Stimulated activated CD4-positive, alpha-beta T cell treated with anti-CD3 and anti-CD28 coated beads, Interleukin-4, amount 100 ng/mL, for 48 hours (primary cell): ENCODE data around the gene MED12L.

Experiments used
- DNase-seq, 2 donors: peaks; one replicate each; pipeline ENCODE4 v3.0.0-alpha.2; 2020; ENCODE audit warnings: low read depth in 2 of 2

Gene MED12L

GRCh38 chr3:151460228-151460627 lies 374.8 kb downstream of the MED12L start:
- no peak for DNase-seq

- no peak for DNase-seq
Observed at GRCh38 chr3:151460774-151461450, 375.4 kb downstream of the MED12L start, which contains the start of gene IGSF10. TSS of gene IGSF10 (minus strand) at chr3:151461061. CDS start at chr3:151458709, 2,352 bp downstream.

- DNase-seq, result no peak
Observed at GRCh38 chr3:151462278-151462780, 376.9 kb downstream of the MED12L start.

- DNase-seq, result no peak
Observed at GRCh38 chr3:151462991-151463390, 377.5 kb downstream of the MED12L start.

GRCh38 chr3:151467069-151467468 lies 381.6 kb downstream of the MED12L start:
- DNase-seq, result no peak

- peak; percentile 4 to 11 for DNase-seq
Observed at GRCh38 chr3:151468284-151468917, 382.9 kb downstream of the MED12L start.

GRCh38 chr3:151476344-151477018 lies 391.0 kb downstream of the MED12L start:
- DNase-seq, result no peak

- no peak for DNase-seq
Observed at GRCh38 chr3:151477591-151478334, 392.3 kb downstream of the MED12L start.

GRCh38 chr3:151478335-151478697 lies 392.9 kb downstream of the MED12L start:
- no peak for DNase-seq

GRCh38 chr3:151479452-151479851 lies 394.0 kb downstream of the MED12L start:
- no peak for DNase-seq

GRCh38 chr3:151480492-151480891 lies 395.0 kb downstream of the MED12L start:
- no peak for DNase-seq

- DNase-seq, result no peak
Observed at GRCh38 chr3:151483488-151483887, 398.0 kb downstream of the MED12L start.

- DNase-seq, result no peak
Observed at GRCh38 chr3:151483961-151484520, 398.6 kb downstream of the MED12L start.
